Measurements from ENCODE around the gene RASGRP3.
"Not testable (repeated sequence)": the region's sequence is repeated elsewhere in the genome, so short reads cannot be mapped to it uniquely, and the experiment has no call there.

RASGRP3 gene, protein sequence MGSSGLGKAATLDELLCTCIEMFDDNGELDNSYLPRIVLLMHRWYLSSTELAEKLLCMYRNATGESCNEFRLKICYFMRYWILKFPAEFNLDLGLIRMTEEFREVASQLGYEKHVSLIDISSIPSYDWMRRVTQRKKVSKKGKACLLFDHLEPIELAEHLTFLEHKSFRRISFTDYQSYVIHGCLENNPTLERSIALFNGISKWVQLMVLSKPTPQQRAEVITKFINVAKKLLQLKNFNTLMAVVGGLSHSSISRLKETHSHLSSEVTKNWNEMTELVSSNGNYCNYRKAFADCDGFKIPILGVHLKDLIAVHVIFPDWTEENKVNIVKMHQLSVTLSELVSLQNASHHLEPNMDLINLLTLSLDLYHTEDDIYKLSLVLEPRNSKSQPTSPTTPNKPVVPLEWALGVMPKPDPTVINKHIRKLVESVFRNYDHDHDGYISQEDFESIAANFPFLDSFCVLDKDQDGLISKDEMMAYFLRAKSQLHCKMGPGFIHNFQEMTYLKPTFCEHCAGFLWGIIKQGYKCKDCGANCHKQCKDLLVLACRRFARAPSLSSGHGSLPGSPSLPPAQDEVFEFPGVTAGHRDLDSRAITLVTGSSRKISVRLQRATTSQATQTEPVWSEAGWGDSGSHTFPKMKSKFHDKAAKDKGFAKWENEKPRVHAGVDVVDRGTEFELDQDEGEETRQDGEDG

DNA sequence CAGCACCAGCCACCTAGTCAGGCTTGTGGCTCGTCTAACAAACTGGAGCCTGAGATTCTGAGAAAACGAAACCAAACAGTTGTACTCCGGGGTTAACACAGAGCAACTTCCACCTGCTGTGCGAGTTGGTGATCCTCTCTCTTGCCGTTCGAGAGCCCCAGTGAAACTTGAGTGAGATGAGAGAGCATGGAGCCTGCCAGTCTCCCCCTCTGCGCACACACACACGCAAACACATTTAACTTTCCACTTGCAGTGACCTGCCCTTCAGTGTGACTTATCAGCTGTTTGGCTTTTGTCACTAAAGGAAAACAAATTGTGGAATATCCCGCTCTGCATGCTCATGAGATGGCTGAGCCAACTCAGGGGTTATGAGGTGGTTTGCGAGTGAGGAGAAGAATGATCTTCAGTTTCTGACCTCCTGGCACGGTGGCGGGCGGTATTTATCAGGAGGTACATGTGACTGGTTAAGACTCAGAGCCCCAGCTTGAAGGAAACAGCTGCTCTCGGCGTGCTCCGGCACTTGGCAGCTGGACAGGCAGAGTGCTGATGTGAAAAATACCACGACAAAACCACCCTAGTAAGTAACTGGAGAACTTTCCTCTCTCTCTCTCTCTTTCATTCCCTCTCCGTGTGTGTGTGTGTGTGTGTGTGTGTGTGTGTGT lies at the start of gene RASGRP3:
Gene RASGRP3 (plus strand): TSS at position 519 of the 662 bp plus-strand sequence. CDS start 38,488 bp downstream, outside the sequence.
- DNase-seq, result peak; percentile 68

DNA sequence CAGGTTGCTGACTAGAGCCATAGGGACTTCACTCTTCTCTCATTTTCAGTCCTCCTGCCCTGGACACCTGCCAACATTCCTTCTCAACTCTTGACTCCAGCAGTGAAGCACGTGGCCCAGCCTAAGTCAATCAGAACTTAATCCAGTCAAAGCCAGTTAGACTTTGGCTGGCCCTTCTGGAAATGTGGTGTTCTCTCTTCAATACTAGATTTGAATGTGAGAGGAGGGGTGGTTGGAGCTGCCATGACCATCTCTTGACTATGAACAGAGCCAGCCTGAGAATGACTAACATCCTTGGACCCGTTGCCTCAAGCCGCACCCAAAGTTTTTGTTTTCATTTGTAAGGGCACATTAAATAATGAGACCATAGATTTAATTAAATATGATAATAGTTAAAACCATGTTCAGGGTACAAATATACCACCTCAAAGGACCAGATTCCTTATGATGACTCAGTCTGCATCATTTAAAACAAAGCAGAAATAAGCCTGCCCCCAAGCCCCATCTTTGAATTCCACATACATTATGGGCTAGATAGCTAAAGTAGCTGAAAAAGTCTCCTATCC lies 49.7 kb upstream of the RASGRP3 start:
- no peak for DNase-seq

- DNase-seq, result no peak
Measured at GRCh38 chr2:33430077-33430476, 46.4 kb upstream of the RASGRP3 start.

DNA sequence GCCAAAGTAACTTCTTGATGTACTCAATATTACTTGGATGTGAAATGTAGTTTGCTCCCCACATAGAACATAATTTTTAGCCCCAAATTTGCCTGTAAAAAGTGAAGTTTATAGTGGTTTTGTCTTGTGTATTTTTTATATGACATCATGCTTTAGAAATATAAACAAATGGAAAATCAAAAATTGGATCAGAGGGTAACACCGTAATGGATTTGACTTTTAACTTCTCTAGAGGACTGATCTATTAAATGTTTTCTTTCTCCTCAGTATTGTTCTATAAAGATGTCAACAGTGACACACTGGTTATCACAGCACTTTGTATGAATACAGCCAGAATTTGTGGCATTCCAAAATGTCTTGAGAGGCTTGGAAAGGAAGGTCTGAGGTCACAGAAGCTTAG lies 45.6 kb upstream of the RASGRP3 start:
- DNase-seq, result no peak

DNA sequence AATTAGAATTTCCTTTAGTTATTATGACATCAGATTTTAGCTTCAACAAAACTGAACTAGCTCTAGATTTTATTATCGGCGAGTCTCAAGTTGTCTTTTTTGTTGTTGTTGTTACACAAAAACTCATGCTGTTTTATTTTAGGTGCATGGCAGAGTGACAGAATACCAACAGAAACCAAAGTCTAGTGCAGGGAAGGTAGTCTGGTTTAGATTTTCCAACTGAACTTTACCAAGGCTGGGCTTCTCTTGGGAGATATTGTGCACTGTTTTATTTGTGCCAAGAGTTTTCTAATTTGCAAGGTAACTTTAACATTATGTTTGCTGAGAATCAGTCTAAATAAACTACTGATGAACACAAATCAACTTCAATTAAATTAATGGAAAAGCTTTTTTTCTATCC lies 43.6 kb upstream of the RASGRP3 start:
- no peak for DNase-seq

GRCh38 chr2:33433279-33434235 lies 42.9 kb upstream of the RASGRP3 start:
- no peak for DNase-seq

- DNase-seq, result no peak
Measured at GRCh38 chr2:33435518-33435917, 40.9 kb upstream of the RASGRP3 start.

GRCh38 chr2:33436083-33436482 lies 40.4 kb upstream of the RASGRP3 start:
- DNase-seq, result no peak

- no peak for DNase-seq
Measured at GRCh38 chr2:33437297-33437696, 39.2 kb upstream of the RASGRP3 start.

DNA sequence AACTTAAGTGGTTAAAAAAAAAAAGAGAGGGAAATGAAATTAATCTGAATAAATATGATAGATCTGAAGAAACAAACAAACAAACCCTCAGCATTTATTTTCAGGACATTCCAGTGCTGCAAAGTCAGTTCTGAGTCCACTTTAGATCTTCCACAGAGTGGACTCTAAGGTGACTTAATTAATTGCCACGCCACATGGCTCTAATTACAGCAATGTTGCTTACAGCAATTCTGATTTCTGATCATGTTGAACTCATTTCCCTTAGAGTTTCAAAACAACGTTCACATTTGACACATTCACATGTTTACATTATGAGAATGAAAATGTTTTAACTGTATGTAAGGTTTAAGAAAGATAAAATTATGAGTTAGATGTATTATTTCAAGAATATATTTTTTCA lies 38.6 kb upstream of the RASGRP3 start:
- no peak for DNase-seq

- DNase-seq, result peak; percentile 6
Measured at GRCh38 chr2:33441235-33441810, 35.1 kb upstream of the RASGRP3 start.

DNA sequence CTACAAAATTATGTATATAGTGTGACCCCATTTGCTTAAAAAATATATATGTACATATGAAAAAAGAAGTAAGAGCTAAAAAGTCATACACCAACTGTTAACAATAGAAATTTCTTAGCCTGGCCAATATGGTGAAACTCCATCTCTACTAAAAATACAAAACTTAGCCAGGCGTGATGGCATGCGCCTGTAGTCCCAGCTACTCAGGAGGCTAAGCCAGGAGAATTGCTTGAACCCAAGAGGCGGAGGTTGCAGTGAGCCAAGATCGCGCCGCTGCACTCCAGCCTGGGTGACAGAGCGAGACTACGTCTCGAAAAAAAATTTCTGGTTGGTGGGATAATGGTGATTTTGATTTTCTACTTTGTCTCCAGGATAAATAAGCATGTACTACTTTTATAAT lies 34.4 kb upstream of the RASGRP3 start:
- DNase-seq, result not testable (repeated sequence)

GRCh38 chr2:33442528-33443079 lies 33.8 kb upstream of the RASGRP3 start:
- no peak for DNase-seq

DNA sequence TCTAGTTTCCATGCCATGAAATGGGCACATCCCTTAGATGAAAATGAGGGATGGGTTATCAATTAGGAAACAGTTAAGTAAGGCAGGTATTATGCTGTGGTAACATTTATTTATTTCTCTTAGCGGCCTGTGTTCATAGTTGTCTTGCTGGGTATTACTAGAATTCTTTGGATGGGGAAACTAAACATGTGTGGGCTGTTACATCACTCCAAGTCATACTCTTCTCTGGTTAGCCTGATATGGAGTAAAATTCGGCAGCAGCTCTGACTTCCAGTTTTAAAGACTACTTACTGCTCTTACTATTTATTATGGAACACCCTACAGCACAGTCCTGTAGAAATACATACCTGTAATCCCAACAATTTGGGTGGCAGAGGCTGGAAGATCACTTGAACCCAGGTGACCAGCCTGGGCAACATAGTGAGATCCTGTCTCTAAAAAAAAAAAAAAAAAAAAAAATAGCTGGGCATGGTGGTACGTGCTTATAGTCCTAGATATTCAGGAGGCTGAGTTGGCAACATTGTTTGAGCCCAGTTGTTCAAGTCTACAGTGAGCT lies 33.1 kb upstream of the RASGRP3 start:
- no peak for DNase-seq

GRCh38 chr2:33444967-33445366 lies 31.5 kb upstream of the RASGRP3 start:
- no peak for DNase-seq

DNA sequence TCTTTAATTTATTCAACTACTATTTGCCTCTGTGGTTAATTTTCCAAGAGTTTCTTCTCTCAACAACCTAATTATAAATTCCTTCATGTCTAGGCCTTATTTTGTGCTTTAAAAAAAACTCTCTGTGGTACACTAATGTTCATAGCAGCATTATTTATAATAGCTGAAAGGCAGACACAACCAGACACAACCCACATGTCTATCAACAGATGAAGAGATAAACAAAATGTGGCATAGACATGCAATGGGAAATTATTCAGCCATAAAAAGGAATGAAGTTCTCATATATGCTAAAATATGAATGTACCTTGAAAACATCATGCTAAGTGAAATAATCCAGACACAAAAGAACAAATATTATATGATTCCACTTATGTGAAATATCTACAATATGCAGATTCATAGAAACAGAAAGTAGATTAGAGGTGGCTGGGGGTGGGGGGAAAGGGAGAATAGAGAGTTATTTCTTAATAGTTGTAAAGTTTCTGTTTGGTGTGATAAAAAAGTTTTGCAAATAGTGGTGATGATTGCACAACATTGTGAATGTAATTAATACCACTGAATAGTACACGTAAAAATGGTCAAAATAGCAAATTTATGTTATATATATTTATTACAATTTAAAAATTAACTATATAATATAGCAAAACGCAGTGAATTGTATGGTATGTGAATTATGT lies 28.1 kb upstream of the RASGRP3 start:
- no peak for DNase-seq

DNA sequence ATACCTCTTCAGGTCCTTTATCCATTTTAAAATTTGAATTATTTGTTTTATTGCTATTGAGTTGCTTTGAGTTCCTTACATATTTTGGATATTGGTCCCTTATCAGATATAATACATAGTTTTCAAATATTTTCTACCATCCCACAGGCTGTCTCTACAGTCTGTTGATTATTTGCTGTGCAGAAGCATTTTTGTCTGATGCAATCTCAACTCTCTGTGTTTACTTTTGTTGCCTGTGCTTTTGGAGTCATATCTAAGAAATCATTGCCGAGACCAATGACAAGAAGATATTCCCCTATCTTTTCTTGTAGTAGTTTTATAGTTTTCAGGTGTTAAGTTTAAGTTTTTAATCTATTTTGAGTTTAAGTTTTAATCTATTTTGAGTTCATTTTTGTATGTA lies 25.2 kb upstream of the RASGRP3 start:
- no peak for DNase-seq

- no peak for DNase-seq
Measured at GRCh38 chr2:33451825-33452224, 24.6 kb upstream of the RASGRP3 start.

DNA sequence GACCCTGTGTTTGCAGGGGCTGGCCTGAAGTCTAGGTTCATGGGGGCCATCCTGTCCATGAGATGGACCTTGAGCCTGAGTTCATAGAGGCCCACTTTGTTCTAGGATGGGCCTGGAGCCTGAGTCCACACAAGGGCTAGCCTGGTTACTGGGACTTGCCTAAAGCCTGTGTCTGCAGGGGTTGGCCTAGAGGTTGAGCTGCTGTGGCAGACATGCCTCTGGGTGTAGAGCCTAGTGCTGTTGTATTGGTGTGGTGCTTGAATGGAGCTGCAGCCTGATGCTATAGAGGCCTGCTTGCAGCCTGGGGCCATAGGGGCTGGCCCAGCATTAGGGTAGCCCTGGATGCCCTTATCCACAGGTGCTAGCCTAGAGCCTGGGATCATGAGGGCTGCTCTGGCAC lies 23.9 kb upstream of the RASGRP3 start:
- DNase-seq, result no peak

GRCh38 chr2:33453905-33454479 lies 22.5 kb upstream of the RASGRP3 start:
- no peak for DNase-seq
